T-helper 22 cell (primary cell): ENCODE measurements around the gene LMCD1.

Source experiments
- DNase-seq: peaks from one replicate; pipeline ENCODE4 v3.0.0-alpha.2; 2020; ENCODE audit warnings: low read depth

LMCD1 gene

GRCh38 chr3:8584661-8585060, 83.0 kb downstream of the LMCD1 start:
- DNase-seq = no peak

GRCh38 chr3:8589880-8590556, 88.4 kb downstream of the LMCD1 start:
- DNase-seq = no peak

- DNase-seq = no peak
These were observed 91.6 kb downstream of the LMCD1 start for GRCh38 chr3:8593021-8593827.

- no peak for DNase-seq
These were observed 93.6 kb downstream of the LMCD1 start for GRCh38 chr3:8595252-8595651.

- DNase-seq = no peak
These were observed 94.1 kb downstream of the LMCD1 start for GRCh38 chr3:8595695-8596115.

GRCh38 chr3:8596321-8597218, 94.9 kb downstream of the LMCD1 start:
- DNase-seq = no peak

- no peak for DNase-seq
These were observed 95.7 kb downstream of the LMCD1 start for GRCh38 chr3:8597219-8597853.

GRCh38 chr3:8599146-8599545, 97.5 kb downstream of the LMCD1 start:
- no peak for DNase-seq

- no peak for DNase-seq
These were observed 98.8 kb downstream of the LMCD1 start for GRCh38 chr3:8600457-8600856.

- no peak for DNase-seq
These were observed 101.6 kb downstream of the LMCD1 start for GRCh38 chr3:8603115-8603710.

GRCh38 chr3:8604006-8604405, 102.4 kb downstream of the LMCD1 start:
- DNase-seq = no peak

- DNase-seq = no peak
These were observed 103.4 kb downstream of the LMCD1 start for GRCh38 chr3:8604988-8605387.

GRCh38 chr3:8606701-8607231, 105.1 kb downstream of the LMCD1 start:
- DNase-seq = no peak

- DNase-seq = no peak
These were observed 105.8 kb downstream of the LMCD1 start for GRCh38 chr3:8607234-8608040.

- no peak for DNase-seq
These were observed 106.6 kb downstream of the LMCD1 start for GRCh38 chr3:8608041-8608790.

GRCh38 chr3:8608791-8609467, 107.3 kb downstream of the LMCD1 start:
- DNase-seq = no peak

GRCh38 chr3:8610951-8611350, 109.3 kb downstream of the LMCD1 start:
- no peak for DNase-seq

- DNase-seq = no peak
These were observed 116.3 kb downstream of the LMCD1 start for GRCh38 chr3:8617921-8618320.

- DNase-seq = no peak
These were observed 117.3 kb downstream of the LMCD1 start for GRCh38 chr3:8618950-8619349.
